C4-2B (cell line): ENCODE measurements around the gene CSRP1.

Experiments used
- CTCF ChIP-seq: fragments of 450-650 bp; conservative IDR thresholded peaks from 2 replicates; pipeline ENCODE4 v1.5.1; 2017; ENCODE audit warnings: mild to moderate bottlenecking
- ZFX ChIP-seq: fragments of 450-650 bp; IDR thresholded peaks from 2 replicates; pipeline ENCODE4 v1.6.1; 2017

GRCh38 chr1:201491896-201492511 is 14.9 kb downstream of the CSRP1 start:
- no peak for TF ChIP-seq CTCF
- no peak for TF ChIP-seq ZFX
